ENCODE results near the gene MCL1. TPM values are rescaled to one million over a fixed set of nuclear protein-coding genes. Genes with fewer than 3 reads are reported as not detected.

Gene MCL1
- total RNA-seq, 4 donors from 2014 or later: 102 to 154 (median 140) TPM

DNA sequence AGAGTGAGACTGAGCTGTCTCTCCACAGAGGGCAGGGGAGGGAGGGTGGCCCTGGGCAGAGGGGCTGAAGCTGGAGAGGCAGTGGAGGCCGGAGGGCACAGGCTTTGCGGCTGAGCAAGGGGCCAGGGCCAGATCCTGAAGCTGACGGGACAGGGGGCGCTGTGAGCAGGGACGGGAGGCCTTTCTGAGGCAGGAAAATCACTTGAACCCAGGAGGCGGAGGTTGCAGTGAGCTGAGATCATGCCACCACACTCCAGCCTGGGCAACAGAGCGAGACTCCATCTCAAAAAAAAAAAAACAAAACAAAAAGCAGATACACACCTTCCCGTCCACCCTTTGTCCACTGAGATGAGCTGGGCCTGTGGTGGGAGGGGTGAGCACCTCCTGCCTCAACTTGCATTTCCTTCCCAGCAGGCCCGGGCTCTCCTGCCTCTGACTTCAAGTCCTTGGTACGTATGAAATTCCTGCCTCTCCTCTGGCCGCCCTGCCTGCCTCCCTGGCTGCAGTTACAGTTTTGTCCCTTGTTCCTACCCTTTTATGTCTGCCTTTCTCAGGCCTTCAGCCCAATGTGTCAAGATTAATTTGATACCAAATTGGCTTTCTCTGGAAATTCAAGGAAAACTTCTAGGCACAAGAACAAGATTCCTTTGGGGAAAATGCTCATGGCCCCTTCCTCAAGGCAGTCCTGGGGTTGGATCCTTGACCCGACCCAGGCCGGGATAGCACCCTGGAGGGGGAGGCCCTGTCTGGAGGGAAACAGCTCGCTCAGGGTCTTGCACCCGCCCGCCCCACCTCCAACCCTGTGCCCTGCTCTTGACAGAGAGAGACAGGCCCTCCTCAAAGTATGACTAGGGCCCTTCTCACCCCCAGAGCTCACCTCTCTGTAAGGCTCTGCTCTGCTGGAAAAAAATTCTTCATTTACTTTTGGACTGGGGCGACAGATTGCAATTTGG is 41.4 kb downstream of the MCL1 start:
- Histone ChIP-seq H3K36me3 (no peaks in the 10 kb centered on the region), H3K27ac (no peak overlapping the region), H3K27me3 (no peaks in the 10 kb centered on the region), H3K4me1 (peaks cover 0 to under 1% (median 0%) of the 10 kb centered on the region in 4 donors), H3K9me3 (no peaks in the 10 kb centered on the region), H3K4me3 (no peak overlapping the region)
- DNase-seq: no peak
- TF ChIP-seq, protein P1, sequence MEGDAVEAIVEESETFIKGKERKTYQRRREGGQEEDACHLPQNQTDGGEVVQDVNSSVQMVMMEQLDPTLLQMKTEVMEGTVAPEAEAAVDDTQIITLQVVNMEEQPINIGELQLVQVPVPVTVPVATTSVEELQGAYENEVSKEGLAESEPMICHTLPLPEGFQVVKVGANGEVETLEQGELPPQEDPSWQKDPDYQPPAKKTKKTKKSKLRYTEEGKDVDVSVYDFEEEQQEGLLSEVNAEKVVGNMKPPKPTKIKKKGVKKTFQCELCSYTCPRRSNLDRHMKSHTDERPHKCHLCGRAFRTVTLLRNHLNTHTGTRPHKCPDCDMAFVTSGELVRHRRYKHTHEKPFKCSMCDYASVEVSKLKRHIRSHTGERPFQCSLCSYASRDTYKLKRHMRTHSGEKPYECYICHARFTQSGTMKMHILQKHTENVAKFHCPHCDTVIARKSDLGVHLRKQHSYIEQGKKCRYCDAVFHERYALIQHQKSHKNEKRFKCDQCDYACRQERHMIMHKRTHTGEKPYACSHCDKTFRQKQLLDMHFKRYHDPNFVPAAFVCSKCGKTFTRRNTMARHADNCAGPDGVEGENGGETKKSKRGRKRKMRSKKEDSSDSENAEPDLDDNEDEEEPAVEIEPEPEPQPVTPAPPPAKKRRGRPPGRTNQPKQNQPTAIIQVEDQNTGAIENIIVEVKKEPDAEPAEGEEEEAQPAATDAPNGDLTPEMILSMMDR (IDR thresholded peaks at IDR 0.05): no peak
- no peak for TF ChIP-seq POLR2A (IDR thresholded peaks at IDR 0.05)

DNA sequence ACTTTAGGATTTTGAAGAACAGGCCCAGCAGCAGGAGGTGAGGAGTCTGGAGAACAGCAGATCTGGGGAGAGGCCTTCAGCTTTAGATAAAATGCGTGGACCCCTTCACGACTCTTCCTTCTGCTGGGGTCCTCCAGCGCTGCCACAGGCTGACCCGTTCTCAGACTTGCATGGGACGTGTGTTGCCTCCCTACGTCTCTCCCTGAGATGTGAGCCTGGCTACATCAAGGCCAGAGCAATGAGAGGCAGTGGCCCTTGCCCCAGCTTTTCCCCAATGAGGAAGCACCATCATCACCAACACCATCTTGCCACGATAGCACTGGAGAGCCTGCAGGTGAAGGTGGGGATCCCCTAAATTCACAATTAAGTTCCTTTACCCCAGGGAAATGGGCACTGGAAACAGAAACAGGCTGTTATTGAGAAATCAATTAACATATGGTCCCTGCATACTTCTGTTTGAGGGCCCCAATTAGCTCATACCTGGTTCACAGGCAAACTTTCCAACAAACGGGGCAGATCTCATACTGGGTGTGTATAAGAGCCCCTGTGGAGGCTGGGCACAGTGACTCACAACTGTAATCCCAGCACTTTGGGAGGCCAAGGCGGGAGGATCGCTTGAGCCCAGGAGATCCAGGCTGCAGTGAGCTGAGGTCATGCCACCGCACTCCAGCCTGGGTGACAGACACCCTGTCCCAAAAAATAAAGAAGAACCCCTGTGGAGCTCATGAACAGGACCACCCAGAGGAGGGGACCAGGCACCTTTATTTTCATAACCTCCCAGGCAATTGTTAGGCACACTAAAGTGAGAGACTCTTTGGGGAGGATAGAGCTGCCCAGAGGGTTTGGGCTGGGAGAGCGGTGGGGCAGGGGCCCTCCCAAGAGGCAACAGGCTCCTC is 42.3 kb downstream of the MCL1 start:
- Histone ChIP-seq H3K27me3 (no peaks in the 10 kb centered on the region), H3K4me1 (peaks cover 0 to 4% (median 0%) of the 10 kb centered on the region in 4 donors), H3K36me3 (no peaks in the 10 kb centered on the region), H3K27ac (no peak overlapping the region), H3K4me3 (no peak overlapping the region), H3K9me3 (no peaks in the 10 kb centered on the region)
- no peak for DNase-seq
- TF ChIP-seq, protein P1 (IDR thresholded peaks at IDR 0.05): no peak
- no peak for TF ChIP-seq POLR2A (IDR thresholded peaks at IDR 0.05)

DNA sequence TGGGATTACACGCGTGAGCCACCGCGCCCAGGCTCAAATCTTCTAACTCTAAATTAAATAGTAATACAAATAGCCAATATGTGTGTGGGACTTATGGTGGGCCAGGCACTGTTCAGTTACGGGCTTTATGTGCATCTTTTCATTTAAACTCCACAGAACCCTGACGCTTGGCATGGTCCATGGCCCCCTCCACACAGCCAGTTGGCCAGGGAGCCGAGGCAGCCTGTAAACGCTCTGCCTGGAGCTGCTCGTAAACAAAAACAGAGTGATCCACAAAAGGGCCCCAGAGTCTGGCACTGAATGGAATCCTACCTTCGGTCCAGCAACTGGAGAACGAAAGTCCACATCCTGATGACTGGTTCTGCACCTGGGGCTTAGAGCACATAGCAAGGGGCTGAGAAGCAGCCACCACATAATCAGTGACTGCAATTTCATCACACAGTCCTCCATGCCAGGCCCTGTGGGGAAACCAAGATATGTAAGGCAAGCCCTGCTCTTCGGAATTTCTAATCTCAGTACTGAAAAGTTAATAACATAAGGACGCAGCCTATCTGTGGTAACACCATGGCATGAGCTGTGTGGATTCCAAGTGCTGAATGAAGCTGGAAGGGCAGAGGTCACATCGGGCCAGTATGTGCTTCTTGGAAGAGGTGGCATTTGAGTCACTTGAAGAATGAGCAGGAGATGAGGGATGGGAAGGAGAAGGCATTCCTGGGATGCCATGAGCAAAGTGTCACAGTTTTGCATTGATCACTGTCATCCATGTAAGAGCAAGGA is 43.7 kb downstream of the MCL1 start:
- Histone ChIP-seq H3K4me3 (no peak overlapping the region), H3K9me3 (no peaks in the 10 kb centered on the region), H3K27ac (no peak overlapping the region), H3K4me1 (peaks cover 0 to 4% (median 0%) of the 10 kb centered on the region in 4 donors), H3K36me3 (no peaks in the 10 kb centered on the region), H3K27me3 (no peaks in the 10 kb centered on the region)
- no peak for TF ChIP-seq POLR2A (IDR thresholded peaks at IDR 0.05)
- TF ChIP-seq, protein P1 (IDR thresholded peaks at IDR 0.05): no peak
- no peak for DNase-seq

DNA sequence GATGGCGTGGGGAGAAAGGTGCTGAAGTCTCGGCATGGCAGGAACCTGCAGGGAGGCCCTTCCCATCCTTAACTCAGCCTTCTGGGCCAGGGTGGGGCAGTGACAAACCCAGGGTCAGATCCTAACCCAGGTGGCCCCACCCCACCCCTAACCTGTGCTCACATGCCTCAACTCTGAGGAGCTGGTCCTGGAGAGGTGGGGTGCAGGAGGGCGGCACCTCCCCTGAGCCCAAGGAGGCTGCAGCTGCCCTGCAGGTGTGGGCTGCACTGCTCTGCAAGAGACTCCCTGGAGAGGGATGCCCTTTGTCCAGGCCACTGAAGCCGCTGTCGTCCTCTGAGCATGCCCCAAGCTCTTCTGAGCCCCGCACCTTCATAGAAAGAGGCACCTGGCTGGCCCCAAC is 45.4 kb downstream of the MCL1 start:
- no peak for TF ChIP-seq POLR2A (IDR thresholded peaks at IDR 0.05)
- TF ChIP-seq, protein P1 (IDR thresholded peaks at IDR 0.05): no peak
- H3K27me3 ChIP-seq: no peaks in the 10 kb centered on the region
- DNase-seq: no peak
- no peaks in the 10 kb centered on the region for H3K9me3 ChIP-seq
- H3K4me3 ChIP-seq: no peak overlapping the region
- peaks cover 0 to 7% (median 0%) of the 10 kb centered on the region in 4 donors for H3K4me1 ChIP-seq
- H3K27ac ChIP-seq: no peak overlapping the region
- H3K36me3 ChIP-seq: no peaks in the 10 kb centered on the region

DNA sequence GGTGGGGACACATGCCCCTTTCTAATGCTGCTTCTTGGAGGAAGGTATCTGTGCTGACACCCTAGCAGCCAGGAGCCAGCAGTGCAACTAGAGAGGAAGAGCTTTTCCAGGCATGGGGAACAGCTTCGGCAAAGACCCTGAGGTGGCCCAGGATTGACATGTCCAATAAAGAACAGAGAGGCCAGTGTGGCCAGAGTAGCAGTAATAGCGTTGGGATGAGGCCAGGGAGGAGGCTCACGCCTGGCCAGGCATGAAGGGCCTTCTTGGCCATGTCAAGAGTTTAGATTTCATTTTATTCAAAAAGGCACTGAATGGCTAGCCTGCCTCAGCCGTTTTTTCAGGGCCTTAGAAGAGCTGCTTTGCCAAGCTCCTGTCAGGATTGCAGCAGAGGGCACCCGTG is 46.5 kb downstream of the MCL1 start:
- H3K36me3 ChIP-seq: no peaks in the 10 kb centered on the region
- no peak for DNase-seq
- no peak overlapping the region for H3K4me3 ChIP-seq
- H3K4me1 ChIP-seq: peaks cover 0 to 12% (median 0%) of the 10 kb centered on the region in 4 donors
- H3K27me3 ChIP-seq: no peaks in the 10 kb centered on the region
- H3K9me3 ChIP-seq: no peaks in the 10 kb centered on the region
- TF ChIP-seq POLR2A (IDR thresholded peaks at IDR 0.05): no peak
- TF ChIP-seq, protein P1 (IDR thresholded peaks at IDR 0.05): no peak
- H3K27ac ChIP-seq: peak overlapping the region in 2 of 4 donors; percentile 53 to 83
